DMS 273 treated with DMSO at 0.1 percent for 48 hours (cell line): ENCODE results near the gene KRT84.
"Not testable (repeated sequence)": the region's sequence is repeated elsewhere in the genome, so short reads cannot be mapped to it uniquely, and the experiment has no call there.

Experiments
- DNase-seq: peaks from one replicate; lab custom pipeline; 2025; lab: John Stamatoyannopoulos, UW

KRT84 gene

DNA sequence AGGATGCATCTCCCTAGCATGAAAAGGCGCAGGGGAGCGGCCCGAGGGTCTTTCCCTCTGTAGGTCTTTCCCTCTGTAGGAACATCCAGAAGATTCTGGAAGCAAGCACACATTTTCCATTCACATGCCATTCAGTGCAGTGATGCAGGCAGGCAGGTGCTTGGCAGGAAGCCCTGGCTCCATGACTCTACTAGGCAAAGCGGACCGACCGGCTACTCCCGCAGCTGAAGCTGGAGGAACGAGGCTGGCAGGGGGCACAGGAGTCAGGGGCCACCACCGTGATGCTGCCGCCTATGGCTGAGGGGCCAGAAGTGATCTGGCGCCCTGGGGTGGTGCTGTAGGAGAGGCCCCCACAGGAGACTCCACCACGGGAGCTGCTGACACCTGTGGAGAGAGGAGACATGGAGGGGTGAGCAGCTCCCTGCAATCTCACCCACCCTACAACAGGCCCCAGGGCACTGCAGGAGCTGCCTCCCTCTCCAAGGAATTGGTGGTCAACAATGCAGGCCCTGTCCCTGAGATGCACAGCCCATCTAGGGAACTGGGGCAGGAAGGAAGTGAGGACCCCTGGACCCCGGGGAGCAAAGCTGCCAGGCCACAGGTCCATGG, 24.7 kb downstream of the KRT84 start:
- no peak for DNase-seq

DNA sequence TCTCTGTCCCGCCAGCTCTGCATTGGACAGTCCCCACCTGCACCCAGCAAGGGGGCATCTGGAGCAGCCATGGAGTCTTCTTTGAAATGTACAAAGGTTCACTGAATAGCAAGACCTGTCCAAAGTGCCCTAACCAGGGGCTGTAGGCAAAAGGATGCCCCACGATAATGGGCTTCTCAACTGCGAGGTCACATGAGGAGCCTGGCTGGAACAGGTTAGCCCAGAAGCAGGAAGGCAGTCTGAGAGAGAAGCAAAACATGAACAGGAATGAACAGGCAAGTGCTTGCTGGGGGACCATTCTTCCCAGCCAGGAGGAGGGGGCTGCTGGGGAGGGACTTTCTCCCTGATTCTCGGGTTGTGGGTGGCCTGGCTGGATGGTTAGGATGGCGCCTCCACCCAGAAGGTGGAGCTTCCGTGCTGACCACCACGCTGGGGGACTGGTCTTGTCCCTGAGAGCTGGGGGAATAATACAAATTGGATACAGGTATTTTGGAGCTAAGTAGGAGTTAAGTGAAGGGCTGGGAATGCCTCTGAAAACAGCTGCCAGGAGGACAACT, 25.3 kb downstream of the KRT84 start:
- DNase-seq = no peak

DNA sequence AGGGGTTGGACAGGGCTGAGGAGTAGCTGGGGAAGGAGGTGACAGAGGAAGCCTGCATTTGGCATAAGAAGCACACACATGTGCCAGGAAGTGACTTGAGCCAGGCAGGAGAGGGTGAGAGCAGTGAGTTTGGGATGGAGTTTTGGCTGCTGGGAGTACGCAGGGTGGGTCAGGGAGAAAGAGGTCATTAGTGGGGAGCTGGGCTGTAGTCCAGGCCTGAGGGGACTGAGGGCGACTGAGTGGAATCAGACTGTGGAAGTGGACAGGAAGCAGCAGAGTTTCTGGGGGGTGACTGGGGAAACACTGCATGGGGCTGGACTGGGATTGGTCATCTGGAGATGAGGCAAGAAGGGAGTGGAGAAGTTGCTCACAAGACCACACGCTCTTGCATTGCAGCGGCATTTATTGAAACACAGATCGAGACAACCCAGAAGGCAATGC, 25.8 kb downstream of the KRT84 start:
- no peak for DNase-seq

DNA sequence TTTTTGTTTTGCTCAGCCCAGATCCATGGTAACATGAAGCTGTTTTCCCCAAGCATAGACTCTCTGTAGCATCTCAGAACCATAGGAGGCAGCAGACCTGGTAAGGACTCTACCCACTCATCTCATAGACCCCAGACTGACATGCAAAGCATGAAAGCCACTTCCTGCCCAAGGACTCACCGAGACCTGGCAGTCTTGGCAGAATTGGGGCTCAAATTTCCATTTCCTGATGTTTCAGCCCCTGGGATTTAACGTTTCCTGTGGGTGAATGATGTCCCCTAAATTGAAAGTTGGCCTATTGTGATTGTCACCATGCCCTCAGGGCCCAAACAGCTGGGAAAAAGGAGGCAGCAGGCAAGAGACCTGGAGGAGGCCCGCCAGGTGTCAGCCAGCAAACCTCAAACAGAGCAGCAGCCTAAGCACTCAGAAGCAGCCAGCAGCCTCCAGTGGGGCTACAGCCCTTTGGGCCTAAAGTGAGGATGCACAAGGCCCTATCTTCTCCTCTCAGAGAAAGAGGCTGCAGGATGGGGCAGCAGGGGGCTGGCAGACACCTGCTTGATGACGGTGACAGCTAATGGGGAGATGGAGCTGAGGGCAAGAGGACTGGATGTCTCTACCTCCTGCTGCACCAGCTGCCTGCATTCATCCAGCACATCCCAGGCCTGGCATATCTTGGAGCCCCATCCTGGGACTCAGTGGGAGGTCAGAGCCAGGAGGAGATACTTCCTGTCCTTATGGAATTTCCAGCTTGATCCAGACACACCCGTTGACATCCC, 26.7 kb downstream of the KRT84 start:
- DNase-seq = no peak

DNA sequence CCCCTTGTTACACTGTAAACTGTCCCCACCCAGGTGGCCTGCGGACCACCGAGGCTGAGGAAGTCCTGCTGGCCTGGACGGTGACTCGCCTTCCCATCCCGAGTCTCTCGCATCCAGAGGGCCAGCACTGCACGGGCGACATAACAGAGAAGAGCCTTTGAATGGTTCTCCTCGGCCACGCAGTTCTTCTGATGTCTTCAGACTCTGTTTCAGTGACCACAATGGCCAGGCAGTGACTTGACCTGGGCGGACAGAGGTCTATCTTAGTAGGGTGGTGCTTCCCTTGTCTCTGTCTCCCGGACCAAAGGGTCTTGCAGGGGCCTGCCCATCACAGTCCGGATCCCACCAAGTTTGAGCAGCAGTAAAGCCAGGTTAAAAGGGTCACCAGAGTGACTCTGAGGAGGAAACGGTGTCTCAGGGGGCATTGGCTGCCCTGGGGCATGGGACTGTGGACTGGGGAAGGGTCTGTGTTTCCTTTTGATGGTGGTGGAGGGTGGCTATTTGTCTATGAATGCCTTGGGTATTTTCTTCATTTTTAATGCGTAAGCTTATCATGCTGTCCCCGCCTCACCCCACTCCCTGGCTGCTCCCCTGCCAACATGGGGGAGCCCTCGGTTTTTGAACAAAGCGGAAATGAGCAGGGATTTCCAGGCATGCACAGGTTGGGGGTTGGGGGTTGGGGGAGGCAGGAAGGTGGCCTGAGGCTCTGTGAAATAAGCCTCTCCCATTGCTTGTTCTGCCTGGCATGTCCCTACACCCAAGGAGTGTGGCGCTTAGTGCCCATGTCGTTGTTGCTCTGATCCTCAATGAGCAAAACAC, 28.5 kb downstream of the KRT84 start:
- DNase-seq = no peak

DNA sequence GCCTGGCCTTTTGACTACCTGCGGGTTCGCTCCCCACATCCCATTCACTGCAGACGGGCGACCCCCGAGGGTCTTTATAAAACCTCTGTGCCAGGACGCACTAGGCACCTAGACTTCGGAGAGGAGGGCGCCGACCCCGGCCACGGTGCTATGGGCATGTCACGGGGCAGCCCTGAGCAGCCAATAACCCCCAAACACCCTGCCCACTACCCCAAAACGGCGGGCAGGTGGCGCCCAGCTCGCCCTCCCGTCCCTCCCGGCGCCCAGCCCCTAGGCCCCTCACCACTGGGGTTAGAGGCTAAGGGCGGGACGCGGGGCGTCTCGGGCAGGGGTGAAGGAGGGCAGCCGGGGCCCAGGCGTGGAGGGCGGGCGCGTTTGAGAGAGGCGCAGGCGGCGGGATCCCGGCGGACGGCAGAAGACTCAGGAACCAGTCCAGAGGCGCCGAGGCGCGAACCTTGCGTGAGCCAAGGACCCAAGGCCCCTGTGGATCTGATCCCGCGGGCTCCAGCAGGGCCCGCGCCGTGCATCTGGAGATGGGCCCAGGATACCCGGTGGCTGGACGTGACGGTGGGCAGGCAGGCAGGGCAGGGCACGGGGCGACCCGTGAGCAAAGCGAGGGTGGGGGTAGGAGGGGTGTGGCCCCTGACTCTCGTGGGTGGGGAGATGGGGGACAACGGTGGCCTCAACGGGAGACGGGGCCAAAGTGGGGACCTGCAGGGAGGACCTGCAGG, 29.3 kb downstream of the KRT84 start:
- DNase-seq = no peak

DNA sequence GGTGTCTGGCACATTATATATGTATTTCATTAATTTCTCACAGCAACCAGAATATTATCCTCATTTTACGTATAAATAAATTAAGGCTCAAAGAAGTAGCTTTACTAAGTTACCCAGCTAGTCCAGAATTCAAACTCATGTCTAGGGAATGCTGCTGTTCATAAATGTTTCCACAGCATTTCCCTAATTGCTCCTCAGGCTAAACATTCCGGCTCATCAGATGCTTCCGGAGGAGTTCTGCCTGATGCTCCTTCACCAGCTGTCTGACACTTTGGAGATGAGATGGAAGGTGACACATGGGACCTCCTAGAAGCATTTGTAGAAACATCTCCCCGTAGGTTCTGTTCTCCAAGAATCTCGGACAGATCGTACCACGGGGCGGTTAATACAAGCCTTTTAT, 30.3 kb downstream of the KRT84 start:
- DNase-seq = no peak

DNA sequence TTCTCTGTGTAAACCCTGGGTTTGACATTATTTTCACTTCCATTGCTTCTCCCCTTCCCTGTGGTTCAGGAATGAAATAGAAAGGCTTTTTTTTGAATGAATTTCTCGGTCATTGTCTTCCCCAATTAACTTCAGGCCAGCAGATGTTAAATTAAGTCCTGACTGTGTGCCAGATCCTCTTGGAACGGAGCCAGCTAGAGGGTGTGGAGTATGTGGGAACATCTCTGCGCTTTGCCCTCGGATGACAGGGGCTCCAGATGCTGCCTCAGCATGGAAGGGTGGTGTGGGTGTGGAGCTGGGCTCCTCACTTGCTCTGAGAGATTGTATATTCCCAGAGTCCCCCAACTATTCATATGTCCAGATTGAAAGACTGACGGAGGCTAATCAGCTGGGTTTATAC, 31.3 kb downstream of the KRT84 start:
- DNase-seq = peak; percentile 71

DNA sequence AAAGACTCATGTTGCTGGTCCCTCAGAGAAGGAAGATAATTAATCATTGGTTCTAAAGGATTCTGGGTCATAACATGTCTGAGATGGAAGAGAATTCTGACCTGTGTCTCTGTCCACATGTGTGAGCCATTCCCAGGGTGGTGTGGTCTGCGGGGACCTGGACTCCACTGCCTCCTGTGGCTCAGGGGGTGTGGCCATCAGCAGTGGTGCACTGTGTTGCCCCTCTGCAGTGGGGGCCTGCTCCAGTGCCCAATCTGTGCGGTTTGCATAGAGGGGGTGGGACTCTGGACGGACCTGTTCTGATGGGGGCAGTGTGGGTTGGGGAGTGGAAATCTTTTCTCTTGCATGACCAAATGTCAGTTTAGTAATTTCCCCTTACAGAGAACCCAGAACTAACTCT, 31.7 kb downstream of the KRT84 start:
- no peak for DNase-seq

DNA sequence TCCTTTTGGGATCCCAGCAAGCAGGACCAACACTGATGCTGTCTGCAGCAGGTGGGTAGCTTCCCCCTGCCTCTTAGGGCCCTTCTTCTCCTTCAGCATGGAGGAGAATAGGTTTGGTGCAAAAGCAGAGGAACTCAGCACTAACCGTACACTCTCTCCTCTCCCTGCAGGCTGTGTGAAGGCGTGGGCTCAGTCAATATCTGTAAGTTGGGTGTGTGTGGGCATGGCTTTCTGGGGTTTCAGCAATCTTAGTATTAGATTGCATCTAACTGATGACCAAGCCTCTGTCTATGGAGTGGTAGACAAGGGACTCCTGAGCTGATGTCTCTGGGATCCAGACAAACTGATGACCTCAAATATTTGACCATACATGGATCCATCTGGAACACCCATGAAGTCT, 32.5 kb downstream of the KRT84 start:
- no peak for DNase-seq

DNA sequence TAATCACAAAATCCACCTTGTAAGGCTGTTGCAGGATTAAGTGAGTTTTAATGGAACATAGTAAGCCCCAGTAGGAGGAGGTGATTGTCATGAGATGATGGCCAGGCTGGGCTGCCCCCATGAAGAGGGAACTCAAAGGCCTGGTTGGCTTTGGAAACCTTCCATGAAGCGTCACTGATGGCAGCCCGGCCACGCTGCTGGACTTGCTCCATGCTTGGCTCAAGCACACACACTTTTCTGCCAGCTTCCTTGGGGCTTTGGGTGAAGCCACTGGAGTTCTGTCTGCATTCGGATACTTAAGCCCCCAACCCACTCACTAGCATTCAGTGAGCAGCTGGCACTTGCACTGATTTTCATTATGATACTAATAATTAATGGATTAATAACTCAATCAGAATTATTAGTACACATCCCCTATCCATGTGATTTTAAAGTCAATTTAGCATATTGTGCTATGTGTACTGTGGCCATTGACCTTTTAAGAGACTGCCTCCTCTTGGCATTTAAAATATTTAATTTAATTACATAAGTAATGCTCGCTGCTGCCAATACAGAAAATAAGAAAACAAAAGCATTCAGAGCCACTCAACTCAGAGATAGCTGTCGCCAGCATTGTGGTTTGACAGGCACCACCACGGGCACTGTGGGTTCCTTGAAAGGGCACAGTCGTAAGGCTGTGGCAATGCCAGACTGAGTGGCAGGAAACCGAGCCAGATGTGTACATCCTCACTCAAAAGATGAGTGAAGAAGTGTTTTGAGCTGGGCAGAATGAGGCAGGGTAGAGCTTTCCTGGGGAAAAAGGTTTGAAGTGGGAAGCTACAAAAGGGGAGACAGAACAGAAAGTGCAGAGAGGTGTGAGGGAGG, 34.0 kb downstream of the KRT84 start:
- no peak for DNase-seq

DNA sequence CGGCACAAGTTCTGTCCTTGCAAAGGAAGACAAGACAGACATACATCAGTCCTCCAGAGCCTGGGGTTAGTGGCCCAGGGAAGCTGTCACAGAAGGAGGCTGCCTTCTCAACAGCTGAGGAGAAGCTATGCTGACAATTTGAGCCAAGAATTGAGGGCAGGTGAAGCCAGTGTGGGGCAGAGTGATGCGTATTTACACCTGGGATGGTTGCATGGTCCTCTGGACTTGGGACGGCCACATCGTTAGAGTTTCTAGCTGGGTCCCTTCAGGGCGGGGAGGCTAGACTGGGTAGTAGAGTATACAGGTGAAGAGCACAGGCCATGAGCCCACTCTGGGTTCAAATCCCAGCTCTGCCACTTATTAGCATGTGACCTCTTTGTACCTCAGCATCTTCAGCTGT, 34.7 kb downstream of the KRT84 start:
- no peak for DNase-seq

DNA sequence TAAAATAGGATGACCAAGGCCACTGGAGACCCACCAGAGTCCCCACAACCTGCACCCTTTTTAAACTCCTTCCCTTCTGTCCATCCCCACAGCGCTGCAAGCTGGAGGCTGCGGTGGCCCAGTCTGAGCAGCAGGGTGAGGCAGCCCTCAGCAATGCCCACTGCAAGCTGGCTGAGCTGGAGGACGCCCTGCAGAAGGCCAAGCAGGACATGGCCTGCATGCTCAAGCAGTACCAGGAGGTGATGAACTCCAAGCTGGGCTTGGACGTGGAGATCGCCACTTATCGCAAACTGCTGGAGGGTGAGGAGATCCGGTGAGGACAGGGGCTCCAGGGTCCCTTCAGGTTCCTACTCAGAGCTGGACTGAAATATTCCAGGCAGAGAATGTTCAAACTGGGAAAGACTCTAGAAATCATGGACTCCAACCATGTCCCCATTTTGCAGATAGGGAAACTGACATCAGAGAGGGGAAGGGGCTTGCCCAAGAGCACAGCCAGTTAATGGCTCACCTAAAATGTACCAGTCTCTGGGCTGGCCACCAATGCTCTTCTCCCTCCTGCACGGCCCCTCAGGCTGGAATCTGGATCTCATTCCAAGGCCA, 35.3 kb downstream of the KRT84 start:
- DNase-seq = no peak

DNA sequence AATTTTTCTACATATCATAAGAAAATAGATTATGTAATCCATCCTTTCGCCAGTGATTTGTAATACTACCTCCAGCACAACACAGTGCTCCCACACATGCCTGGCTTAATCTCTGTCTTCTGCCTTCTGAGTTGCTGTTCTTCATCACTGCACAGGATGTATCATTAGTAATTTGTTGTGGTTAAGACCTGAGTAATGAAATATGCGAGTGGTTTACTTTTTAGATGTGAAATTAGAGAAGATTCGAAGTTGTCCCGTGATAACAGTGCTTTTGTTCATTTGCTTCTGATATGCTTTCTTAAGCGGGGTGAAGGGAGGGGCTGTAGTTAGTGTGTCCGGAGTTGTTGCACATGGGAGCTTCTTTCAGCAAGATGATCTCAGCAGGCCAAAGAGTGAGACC, 36.3 kb downstream of the KRT84 start:
- no peak for DNase-seq

DNA sequence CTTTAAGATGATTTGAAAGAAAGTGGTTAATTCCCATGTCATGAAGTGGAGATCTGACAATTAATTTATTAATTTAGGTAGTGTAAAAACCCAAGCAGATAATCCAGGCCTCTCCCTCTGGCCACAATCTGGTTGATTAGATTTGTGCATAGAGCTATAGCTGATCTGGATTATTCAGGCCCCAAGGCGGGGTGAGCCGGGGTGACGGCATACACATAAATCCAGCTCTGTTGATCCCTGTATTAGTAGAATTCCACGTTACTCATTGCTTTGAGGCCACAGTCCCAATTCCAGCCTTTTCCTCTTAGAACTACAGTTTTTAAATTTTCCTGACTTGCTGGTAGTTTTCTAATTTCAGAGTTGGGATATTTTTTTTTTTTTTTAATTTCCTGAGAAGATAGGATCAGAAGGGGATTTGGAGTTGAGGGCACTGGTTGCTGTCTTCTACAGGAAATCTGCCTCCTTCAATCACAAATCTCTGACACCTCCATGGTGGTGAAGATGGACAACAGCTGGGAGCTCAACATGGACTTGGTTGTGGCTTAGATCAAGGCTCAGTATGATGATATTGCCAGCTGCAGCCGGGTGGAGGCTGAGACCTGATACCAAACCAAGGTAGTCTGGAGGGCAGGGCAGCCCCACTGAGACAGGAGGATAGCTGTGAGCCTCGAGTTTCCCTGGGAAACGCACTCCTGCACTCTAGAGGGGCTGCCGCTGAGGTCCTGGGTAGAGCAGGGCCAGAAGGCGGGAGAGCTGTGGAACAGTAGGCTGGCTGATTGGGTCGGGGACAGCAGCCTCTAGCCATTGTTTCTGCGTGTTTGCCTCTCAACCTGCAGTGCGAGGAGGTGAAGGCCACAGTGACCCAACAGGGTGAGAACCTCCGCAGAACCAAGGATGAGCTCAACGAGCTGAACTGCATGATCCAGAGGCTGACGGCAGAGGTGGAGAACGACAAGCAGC, 37.6 kb downstream of the KRT84 start:
- DNase-seq = no peak

DNA sequence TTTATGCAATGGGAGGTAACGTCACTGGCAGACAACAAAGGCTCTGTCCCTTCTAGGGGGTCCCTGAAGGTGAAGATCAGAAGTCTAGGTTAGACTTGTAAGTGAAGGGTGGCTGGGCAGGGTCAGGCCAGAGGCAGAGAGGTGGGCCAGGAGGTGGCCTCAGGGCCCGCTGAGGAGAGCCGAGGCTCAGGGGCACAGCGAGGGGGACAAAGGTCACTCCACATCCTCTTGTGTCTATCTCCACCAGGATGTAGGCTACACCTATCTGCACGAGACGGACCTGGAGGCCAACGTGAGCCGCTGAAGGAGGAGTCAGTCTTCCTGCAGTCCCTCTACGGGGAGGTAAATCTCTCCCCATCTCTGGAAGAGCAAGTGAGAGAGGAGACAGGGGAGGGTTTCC, 38.4 kb downstream of the KRT84 start:
- no peak for DNase-seq

DNA sequence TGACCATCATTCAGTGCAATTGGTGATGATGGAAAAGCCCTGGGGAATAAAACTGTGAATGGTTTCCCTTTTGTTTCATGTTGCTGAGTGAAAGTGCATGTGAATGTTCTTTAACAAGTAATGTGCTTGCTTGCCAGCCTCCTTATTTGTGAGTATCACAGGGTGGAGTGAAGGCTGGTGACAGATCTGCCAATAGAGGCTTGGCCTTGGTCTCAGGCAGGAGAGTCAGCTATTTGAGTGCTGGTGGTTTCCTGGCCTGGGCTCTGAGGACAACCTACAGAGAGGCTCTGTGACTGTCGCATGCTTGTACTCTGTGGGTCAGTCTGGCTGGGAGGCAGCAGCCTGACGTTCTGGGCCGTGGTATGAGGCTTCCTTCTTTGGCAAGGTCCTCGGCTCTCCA, 38.9 kb downstream of the KRT84 start:
- no peak for DNase-seq

DNA sequence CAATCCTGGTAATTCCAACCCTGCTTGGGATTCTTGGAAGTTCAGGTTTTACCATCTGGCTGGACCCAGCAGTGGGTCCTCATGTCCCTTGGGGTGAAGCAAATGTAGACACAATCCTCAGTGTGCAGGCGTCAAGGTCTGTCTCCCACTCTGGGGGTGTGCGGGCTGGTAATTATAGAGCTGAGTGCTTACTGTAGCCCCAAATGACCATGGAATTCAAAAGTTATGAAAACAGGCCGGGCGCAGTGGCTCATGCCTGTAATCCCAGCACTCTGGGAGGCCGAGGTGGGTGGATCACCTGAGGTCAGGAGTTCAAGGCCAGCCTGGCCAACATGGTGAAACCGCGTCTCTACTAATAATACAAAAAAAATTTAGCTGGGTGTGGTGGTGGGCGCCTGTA, 40.4 kb downstream of the KRT84 start:
- not testable (repeated sequence) for DNase-seq

DNA sequence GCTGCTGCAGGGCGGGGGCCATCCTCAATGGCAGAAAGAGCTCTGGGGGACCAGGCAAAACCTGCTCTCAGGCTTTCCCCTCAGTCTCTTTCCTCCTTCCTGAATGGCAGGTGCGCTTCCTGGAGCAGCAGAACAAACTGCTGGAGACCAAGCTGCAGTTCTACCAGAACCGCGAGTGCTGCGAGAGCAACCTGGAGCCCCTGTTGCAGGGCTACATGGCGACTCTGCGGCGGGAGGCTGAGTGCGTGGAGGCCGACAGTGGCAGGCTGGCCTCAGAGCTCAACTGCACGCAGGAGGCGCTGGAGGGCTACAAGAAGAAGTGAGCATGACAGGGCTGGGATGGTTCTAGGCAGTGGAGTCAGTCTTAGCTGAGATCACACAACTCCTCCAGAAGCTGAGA, 41.3 kb downstream of the KRT84 start:
- no peak for DNase-seq
